Fibroblast of the aortic adventitia (primary cell): Measurements from ENCODE around the gene OR10V1. TPM values are rescaled to one million over a fixed set of nuclear protein-coding genes. Genes with fewer than 3 reads are reported as not detected.

Source experiments
- DNase-seq: peaks from one replicate; pipeline ENCODE4 v3.0.0-alpha.2; 2010; ENCODE audit warnings: low read depth
- H3K4me3 ChIP-seq: 2 replicates; pipeline ENCODE4 v1.5.1; 2011; ENCODE audit warnings: low read depth, mild to moderate bottlenecking, control low read depth, low read length, moderate library complexity
- total RNA-seq: library from RNA; depleted of rRNA; stranded (reverse); fragments of >200 nt; gene quantifications from 2 replicates; pipeline ENCODE4 v1.2.3, GENCODE V29; 2012; ENCODE audit warnings: low replicate concordance
- TF ChIP-seq, protein P1 (sequence below): IDR thresholded peaks from 2 replicates; pipeline ENCODE4 v1.5.1; 2011; ENCODE audit warnings: mild to moderate bottlenecking, low read length, control low read depth, inconsistent platforms; ENCODE audit not compliant: insufficient read depth

The OR10V1 gene
- total RNA-seq, 1 donor, result not detected

DNA sequence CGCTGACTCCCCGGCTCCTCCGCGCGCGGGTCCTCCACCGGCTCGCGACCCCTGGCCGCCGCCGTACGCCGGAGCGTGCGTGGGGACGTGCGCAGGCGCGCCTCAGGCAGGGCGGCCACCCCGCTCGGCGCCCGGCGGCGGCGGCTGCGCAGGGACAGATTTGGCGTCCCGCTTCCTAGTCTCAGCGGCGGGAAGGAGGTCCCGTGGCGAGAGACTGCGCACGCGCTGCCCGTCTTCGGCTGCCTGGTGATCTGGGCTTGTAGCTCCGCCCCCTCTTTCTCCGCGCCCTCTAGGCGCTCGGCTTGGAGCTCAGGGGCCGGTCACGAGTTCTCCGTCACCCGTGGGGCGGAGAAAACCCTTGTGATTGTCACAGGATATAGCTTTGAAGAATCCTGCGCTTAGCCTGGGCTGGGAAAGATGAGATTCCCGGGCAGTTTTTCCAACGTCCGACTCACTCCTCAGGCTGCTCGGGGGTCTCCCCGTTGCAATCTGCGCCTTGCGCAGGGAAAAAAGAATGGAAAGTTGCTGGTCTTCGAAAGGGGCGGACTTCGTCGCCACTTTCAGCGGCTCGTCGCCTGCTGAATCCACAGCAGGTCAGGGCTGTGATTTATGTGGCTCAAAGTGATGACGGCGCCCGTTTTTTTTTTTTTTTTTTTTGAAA, 44.6 kb downstream of the OR10V1 start, which contains the start of gene PATL1:
Gene PATL1 (minus strand): TSS at position 88 of the 661 bp plus-strand sequence. CDS start 142 bp downstream, outside the sequence.
- peak within 1 kb of the TSS; percentile 87 for H3K4me3 ChIP-seq
- peak; percentile 99 for DNase-seq
- TF ChIP-seq, protein P1, sequence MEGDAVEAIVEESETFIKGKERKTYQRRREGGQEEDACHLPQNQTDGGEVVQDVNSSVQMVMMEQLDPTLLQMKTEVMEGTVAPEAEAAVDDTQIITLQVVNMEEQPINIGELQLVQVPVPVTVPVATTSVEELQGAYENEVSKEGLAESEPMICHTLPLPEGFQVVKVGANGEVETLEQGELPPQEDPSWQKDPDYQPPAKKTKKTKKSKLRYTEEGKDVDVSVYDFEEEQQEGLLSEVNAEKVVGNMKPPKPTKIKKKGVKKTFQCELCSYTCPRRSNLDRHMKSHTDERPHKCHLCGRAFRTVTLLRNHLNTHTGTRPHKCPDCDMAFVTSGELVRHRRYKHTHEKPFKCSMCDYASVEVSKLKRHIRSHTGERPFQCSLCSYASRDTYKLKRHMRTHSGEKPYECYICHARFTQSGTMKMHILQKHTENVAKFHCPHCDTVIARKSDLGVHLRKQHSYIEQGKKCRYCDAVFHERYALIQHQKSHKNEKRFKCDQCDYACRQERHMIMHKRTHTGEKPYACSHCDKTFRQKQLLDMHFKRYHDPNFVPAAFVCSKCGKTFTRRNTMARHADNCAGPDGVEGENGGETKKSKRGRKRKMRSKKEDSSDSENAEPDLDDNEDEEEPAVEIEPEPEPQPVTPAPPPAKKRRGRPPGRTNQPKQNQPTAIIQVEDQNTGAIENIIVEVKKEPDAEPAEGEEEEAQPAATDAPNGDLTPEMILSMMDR, result no peak

DNA sequence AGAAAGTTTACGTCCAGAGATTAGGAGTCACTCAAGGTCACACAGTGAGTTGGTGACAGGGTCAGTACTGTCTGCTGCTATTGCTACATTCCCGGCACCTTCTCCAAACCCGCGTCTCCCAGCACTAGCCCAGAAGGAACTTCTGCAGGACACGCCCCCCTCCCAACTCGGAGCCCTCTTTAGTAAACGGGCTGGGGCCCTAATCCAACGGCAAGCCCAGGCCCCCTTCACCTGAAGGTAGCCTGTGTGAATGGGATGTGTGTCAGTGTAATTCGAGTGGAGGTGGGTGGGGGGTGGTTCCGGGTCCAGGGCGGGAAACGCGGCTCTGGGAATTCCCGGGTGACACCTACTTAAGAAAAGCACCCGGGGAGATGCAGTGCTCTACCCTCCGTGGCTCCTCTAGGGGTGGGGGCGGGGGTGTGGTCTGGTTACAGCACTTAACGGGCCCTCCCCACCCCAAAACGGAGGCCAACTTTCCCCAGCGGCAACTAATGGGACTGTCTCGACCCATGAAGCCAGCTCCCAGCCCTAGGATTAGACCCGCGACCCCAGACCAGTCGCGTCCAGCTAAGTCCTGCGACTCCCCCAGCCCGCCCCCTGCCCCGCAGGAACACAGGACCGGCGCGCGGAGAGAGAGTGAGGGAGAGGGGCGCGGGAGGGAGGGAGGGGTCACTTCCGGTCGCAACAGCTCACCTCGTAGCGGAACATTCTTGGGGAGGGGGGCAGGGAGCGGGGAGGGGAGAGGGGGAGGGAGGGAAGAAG, 45.3 kb downstream of the OR10V1 start:
- peak overlapping the region; percentile 87 for H3K4me3 ChIP-seq
- TF ChIP-seq, protein P1, result peak; percentile 38
- DNase-seq, result peak; percentile 43

DNA sequence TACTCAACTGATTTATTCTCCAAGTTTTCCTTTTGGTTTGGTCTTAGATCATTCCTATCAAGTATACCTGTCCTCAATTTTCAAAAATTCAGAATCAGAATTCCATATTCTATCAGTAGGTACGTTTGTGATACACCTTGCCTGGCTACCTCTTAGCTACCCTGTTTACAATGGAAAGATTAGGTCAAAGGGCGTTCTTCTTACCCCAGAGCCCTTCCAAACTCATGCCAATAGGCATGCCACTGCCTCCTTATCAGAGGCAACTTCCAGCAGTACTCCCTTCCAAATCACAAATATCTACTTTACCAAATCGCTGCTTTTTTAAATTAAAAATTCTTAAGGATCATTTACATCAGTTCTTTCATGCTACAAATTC, 45.8 kb downstream of the OR10V1 start:
- no peak for DNase-seq
- TF ChIP-seq, protein P1, result no peak
- peak overlapping the region; percentile 87 for H3K4me3 ChIP-seq

DNA sequence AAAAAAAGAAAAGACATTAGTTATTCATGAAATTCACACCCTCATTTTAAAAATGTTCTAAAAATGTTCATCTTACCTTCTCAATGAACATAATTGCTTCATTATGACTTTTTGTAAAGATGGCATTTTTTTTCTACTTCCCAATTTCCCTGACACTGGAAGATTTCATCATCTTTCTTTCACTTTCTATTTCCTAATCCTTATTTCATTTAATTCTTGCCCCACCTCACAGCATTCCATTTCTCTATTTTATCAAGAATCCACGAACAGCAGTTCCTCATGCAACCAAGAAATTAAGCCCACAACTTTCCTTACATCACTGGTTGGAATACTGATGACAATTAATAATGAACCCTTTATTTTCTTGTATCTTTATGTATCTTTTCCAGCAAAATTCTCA, 46.7 kb downstream of the OR10V1 start:
- peak overlapping the region; percentile 87 for H3K4me3 ChIP-seq
- DNase-seq, result peak; percentile 67
- TF ChIP-seq, protein P1, result no peak

Other genes starting within 250 kb of the OR10V1 start
- gene OR4D10, start 240.5 kb downstream of the OR10V1 start, total RNA-seq, result not detected in 2 replicates
- not detected in 2 replicates for gene OR4D11, start 210.3 kb downstream of the OR10V1 start, total RNA-seq
- not detected in 2 replicates for gene OR4D9, start 202.3 kb downstream of the OR10V1 start, total RNA-seq
- gene OSBP, start 98.1 kb downstream of the OR10V1 start, total RNA-seq, result 27.3 and 35.5 TPM in 2 replicates
- gene PATL1, start 44.8 kb downstream of the OR10V1 start, total RNA-seq, result 19.1 and 25.6 TPM in 2 replicates
- 17.9 and 69.6 TPM in 2 replicates for gene STX3, start 41.5 kb upstream of the OR10V1 start, total RNA-seq
- 25.7 and 29.3 TPM in 2 replicates for gene MRPL16, start 96.9 kb upstream of the OR10V1 start, total RNA-seq
- not detected in 2 replicates for gene CBLIF, start 131.7 kb upstream of the OR10V1 start, total RNA-seq
- gene TCN1, start 152.6 kb upstream of the OR10V1 start, total RNA-seq, result not detected in 2 replicates
- gene OOSP3, start 164.9 kb upstream of the OR10V1 start, total RNA-seq, result not detected in 2 replicates
- gene OOSP1, start 224.6 kb upstream of the OR10V1 start, total RNA-seq, result not detected in 2 replicates